Stimulated activated CD4-positive, alpha-beta T cell treated with anti-CD3 and anti-CD28 coated beads, Interleukin-2, amount 100 ng/mL, for 24 hours (primary cell): ENCODE results near the gene KLHL33.

Source experiments
- DNase-seq, 2 donors: peaks; one replicate each; pipeline ENCODE4 v3.0.0-alpha.2; 2020

KLHL33 gene

GRCh38 chr14:20412876-20413743, 22.9 kb downstream of the KLHL33 start, which contains the start of gene TEP1:
Gene TEP1 (minus strand): TSS chr14:20413501. CDS start chr14:20408439, 5,062 bp downstream.
- peak; percentile 80 to 84 for DNase-seq

DNA sequence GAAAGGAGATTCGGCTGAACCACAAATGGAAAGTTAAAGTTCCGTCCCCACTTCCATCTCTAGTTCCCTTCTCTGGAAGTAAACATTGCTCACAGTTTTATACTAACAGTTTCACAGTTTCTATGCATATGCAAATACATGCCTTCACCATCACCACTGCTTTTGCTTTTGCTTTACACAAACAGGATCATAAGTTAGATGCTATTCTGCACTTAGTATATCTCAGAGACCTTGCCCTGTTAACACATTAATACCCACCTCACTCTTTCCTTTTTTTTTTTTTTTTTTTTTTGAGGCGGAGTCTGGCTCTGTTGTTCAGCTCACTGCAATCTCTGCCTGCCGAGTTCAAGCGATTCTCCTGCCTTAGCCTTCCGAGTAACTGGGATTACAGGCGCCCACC, 23.6 kb downstream of the KLHL33 start:
- no peak for DNase-seq

GRCh38 chr14:20409226-20409625, 26.7 kb downstream of the KLHL33 start:
- no peak for DNase-seq

GRCh38 chr14:20403521-20403920, 32.4 kb downstream of the KLHL33 start:
- no peak for DNase-seq

DNA sequence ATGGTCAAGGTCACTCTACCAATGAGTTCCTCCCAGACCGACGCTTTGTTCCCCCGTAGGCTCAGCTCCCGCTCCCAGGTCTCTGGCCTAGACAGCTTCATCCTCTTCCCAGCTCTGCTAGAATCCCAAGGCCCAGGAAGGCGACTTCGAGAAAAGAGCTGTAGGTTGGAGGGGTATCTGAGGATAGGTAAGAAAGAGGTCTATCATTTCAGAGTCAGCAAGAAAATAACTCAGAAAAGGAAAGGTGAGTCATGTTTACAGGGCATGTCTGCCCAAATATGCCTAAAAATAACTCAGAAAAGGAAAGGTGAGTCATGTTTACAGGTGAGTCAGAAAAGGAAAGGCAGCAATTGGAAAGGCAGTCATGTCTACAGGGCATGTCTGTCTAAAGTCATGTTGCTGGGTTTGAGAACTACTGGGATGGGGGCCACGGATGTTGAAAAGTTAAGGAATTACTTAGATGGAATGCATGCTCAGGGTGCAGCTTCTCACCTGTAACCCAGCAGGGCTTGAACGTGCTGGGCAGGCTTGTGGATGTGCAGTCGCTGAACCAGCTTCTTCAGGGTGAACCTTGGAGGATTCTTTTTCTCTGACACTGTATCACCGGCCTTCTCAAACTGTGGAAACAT, 34.9 kb downstream of the KLHL33 start:
- peak; percentile 10 to 36 for DNase-seq

DNA sequence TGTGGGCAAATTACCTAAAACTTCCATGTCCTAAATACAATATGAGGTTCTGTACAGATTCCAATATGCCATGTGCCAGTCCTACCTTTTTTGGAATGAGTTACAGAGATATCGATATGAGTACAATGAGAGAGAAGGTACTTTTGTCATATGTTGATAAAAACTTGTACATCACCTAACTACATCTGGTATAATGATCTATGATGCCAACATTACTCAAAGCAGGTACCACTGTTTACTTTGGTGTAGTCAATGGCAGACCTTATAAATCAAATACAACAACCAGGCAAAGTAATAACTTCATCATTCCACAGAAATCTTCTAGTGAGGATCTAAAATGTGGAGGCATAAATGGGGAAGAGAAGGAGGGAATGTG, 35.4 kb downstream of the KLHL33 start:
- DNase-seq = no peak

DNA sequence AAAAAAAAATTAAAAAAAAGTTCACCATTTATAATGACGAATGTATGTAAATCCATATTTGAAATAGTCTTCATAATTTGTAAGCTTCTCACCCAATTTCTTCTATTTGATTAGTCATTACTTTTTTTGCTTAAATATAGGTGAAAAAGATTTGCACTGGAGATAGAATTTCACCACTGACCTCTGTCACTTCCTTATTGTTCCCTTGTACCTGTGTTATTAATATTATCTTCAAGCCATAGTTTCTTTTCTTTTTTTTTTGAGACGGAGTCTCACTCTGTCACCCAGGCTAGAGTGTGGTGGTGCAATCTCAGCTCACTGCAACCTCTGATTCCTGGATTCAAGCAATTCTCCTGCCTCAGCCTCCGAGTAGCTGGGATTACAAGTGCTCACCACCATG, 38.5 kb downstream of the KLHL33 start:
- no peak for DNase-seq

DNA sequence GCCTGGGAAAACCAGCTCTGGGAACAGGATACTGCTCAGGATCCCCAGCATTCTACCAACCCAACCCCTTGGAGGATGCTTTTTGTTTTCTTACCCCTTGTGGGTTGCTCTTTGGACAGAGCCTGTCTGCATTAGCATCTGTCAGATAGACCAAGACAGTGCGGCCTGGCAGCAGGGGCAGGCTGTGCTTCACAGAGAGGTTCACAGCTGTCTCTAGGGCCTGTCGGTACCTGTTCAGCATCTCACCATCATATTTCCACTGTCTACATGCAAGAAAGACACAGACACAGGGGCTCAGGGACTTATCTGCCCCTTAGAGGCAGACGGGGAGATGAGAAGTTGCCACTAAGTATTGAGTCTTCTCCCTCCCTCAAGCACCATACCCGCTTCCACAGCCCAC, 44.5 kb downstream of the KLHL33 start:
- DNase-seq = no peak

DNA sequence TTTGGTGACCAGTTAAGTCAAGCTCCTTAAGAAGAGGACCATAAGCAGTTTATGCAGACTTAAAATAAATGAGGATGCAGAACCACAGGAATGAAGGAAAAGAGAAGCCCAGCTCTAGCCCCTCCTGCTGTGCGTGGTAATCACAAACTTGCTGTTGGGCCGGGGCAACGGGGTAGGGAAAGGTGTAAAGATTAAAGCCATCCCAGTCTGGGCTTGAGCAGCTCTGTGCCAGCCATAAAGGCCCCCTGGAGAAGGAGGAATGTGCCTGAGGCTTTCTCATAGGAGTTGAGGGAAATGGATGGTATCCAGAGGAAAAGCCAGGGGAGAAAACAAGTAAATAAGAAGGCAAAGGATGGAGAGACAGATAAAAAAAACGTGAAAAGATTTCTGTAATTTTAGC, 47.8 kb downstream of the KLHL33 start:
- no peak for DNase-seq

DNA sequence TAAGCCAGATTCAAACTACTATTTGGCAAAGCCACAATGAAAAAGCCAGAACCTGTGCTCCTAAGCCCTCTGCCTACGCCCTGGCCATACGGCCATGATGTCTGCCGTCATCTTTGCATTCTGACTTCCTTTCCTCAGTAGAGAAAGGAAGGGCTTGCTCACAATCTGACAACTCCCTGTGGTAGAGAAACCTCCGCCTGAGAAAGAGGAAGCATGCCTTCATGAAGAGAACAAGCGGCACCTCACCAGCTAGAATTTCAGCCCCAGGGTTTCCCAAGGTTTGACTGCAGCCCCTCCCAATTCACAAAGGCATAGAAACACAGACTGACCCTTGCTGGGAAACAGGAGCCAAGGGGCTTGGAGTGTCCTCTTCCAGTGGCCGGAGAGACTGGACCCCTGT, 48.4 kb downstream of the KLHL33 start:
- DNase-seq = no peak

DNA sequence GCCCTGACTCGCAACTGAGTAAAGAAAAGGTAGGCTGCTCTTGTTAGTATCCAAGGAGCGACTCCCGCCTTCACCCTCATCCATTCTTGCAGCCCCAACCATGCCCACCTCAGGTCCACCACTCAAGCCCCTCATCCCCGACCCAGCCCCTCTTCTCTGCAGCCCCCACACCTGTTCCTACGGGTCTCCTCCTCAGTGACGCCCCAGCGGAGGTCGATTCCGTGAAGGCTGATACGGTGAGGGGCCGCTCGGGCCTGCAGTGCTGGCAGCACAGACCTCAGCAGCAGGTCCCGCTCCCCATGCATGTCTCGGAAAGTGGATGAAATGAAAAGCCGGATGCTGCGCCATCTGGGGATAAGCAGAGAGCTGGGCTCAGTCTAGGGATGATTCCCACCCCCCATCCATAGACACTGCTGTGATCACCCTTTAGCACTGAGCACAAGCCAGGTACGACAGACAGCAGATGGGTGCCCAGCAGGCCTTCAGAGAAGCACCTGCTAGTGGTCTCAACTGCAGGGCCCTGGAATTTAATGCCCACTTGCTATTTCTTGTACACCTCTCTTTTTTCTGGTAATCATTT, 49.6 kb downstream of the KLHL33 start:
- no peak for DNase-seq

DNA sequence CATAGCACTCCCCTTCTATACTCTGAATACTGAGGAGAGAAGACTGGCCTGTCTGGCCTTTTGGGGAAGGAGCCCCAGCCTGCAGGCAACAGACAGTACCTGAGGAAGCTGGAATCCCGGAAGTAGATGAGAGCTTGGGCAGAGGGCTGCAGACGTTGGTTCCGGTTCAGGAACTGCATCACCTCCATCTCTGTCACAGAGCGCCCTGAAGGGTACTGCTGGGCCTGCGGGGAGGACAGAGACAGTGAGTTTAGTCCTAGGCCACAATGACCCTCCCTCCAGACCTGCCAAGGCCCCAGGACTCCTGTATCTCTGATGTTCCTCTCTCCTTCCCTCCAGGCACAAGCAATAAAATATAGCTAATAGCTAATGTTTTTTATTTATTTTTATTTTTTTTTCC, 51.1 kb downstream of the KLHL33 start:
- no peak for DNase-seq

GRCh38 chr14:20384321-20384720, 51.6 kb downstream of the KLHL33 start:
- no peak for DNase-seq

GRCh38 chr14:20383636-20384035, 52.3 kb downstream of the KLHL33 start:
- DNase-seq = no peak

- no peak for DNase-seq
Observed at GRCh38 chr14:20383032-20383431, 52.9 kb downstream of the KLHL33 start.

- no peak for DNase-seq
Observed at GRCh38 chr14:20382526-20382925, 53.4 kb downstream of the KLHL33 start.

DNA sequence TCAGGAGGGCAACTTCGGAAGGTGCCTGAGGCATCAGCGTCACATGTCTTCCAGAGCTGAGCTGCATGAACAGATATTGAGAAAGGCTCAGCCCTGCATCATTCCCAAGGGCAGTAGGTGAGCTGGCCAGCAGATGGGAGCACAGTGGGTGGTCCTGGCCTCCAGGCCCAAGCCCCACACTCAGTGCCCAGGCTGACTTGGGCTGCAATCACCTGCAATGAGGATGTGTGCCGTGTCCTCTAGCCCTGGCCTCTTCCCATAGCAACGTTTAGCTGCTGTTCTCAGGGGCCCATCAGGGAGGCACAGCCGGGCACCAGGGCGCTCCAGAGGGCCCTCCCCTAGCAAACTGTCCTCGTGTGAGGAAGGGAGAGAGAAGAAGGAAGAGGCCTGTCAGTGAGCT, 54.6 kb downstream of the KLHL33 start:
- no peak for DNase-seq

- DNase-seq = no peak
Observed at GRCh38 chr14:20380681-20381080, 55.3 kb downstream of the KLHL33 start.

DNA sequence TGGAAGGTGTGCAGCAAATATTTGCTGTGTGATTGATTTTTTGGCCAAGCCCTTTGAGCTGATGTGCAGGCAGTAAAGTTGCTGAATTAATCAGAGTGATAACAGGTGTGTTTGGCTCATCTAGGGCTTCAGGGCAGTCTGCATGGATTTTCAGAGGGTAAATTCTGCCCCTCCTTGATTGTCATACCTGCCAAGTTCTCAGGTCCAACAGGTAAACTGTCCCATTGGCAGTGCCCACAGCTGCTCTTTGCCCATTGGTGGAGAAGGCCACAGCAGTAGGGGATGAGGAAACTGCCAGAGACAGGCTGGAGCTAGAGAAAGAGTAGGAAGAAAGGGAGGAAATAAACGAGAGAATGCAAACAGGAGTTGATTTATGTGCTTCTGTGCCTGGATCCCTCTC, 56.2 kb downstream of the KLHL33 start:
- DNase-seq = no peak

- DNase-seq = no peak
Observed at GRCh38 chr14:20377171-20377570, 58.8 kb downstream of the KLHL33 start.

DNA sequence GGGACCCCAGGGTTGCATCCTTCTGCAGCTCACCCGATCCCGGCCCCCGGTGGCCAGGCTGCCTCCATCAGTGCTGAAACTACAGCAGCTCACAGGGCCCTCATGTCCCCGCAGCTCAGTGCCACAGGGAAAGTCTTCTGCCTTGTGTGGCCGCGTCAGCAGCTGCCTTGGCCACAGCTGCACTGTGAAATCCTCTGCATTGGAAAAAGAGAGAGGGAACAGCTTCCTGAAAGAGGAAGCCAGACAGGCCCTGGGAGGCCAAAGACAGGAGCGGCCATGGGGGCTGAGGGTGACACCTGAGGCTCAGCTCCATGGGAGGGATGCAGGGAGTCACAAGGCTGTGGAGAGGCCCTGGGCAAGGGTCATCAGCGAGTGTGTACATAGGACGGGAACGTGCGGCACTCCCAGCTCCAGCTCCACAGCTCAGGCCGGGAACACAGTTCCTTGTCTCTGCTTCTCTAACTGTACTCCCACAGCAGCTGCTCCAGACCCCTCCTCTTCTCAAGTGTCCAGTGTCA, 59.8 kb downstream of the KLHL33 start:
- DNase-seq = no peak
